Tibial nerve (tissue), 4 donors: Measurements from ENCODE around the gene SPATA32.

Source experiments
- EP300 ChIP-seq, 2 donors: sonication (generic); formaldehyde crosslinking; IDR thresholded peaks; one replicate each; pipeline ENCODE4 v1.6.1; 2017; ENCODE audit warnings: antibody characterized with exemption in 2 of 2, mild to moderate bottlenecking in 1 of 2
- TF ChIP-seq, protein P1 (sequence below), 5 experiments: fragments of 200-600 bp in 3 of 5; fragments of 450-650 bp in 2 of 5; sonication (generic) in 3 of 5; IDR thresholded peaks; one replicate each; pipeline ENCODE4 v1.5.1; 2016 to 2019; ENCODE audit warnings: antibody characterized with exemption in 5 of 5, mild to moderate bottlenecking in 3 of 5, moderate library complexity in 2 of 5

- TF ChIP-seq, protein P1, sequence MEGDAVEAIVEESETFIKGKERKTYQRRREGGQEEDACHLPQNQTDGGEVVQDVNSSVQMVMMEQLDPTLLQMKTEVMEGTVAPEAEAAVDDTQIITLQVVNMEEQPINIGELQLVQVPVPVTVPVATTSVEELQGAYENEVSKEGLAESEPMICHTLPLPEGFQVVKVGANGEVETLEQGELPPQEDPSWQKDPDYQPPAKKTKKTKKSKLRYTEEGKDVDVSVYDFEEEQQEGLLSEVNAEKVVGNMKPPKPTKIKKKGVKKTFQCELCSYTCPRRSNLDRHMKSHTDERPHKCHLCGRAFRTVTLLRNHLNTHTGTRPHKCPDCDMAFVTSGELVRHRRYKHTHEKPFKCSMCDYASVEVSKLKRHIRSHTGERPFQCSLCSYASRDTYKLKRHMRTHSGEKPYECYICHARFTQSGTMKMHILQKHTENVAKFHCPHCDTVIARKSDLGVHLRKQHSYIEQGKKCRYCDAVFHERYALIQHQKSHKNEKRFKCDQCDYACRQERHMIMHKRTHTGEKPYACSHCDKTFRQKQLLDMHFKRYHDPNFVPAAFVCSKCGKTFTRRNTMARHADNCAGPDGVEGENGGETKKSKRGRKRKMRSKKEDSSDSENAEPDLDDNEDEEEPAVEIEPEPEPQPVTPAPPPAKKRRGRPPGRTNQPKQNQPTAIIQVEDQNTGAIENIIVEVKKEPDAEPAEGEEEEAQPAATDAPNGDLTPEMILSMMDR (IDR thresholded peaks at IDR 0.05) = no peak
- no peak for TF ChIP-seq EP300 (IDR thresholded peaks at IDR 0.05)
These were observed 13.5 kb downstream of the SPATA32 start for GRCh38 chr17:45248132-45248957.
